ENCODE data around the gene FAM25G.
"Not testable (repeated sequence)": the region's sequence is repeated elsewhere in the genome, so short reads cannot be mapped to it uniquely, and the experiment has no call there.

The FAM25G gene

GRCh38 chr10:47465216-47465917 is 26.1 kb downstream of the FAM25G start:
- DNase-seq (ENCODE audit: low read depth) = not testable (repeated sequence)

- DNase-seq (ENCODE audit: low read depth) = not testable (repeated sequence)
These were observed 28.7 kb downstream of the FAM25G start for GRCh38 chr10:47462577-47463358.

- peak; percentile 55 for DNase-seq (ENCODE audit: low read depth)
These were observed 30.2 kb downstream of the FAM25G start for GRCh38 chr10:47461261-47461687.

DNA sequence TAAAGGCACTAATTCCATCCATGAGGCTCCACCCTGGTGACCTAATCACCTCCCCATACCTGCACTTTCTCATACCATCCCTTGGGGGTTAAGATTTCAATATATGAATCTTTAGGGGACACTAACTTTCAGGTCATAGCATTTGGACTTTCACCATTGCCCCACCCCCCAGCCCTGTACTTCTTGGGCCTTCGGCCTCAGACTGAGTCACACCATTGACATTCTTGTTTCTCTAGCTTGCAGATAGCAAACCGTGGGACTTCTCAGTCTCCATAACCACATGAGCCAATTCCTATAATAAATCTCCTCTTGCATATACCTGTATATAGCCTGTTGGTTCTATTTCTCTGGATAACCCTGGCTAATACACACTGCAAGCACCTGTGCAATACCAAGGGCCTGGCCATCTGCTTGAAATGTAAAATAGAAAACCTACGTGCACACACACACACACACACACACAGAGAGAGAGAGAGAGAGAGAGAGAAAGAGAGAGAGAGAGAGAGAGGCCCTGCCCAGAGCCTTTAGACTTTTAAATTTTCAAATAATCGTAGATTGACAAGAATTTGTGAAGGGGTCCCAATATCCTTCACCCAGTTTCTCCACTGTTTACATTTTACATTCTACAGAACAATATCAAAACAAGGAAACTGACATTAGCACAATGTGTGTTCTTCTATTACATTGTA is 32.9 kb downstream of the FAM25G start:
- peak; percentile 75 for DNase-seq (ENCODE audit: low read depth)

DNA sequence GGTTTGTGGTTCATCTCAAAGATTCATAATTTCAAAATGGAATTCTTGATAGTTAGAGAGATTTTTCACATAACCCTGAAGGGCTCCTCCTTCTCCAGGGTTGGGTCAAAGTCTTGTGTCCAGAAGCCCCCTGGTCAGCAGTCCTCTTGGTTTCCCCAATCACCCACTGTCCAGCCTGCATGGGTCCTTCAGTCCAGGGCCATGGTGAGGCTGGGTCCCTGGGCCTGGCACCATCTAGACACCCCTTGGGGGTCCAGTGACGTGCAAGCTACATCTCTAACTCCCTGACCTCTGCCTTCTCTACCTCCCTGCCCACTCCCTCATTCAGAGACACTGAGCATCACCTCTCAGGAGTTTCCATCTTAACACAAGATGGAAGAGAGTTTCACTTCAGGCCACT is 33.7 kb downstream of the FAM25G start:
- no peak for DNase-seq (ENCODE audit: low read depth)

GRCh38 chr10:47457528-47457820 is 34.0 kb downstream of the FAM25G start:
- no peak for DNase-seq (ENCODE audit: low read depth)

GRCh38 chr10:47456794-47457527 is 34.5 kb downstream of the FAM25G start:
- DNase-seq (ENCODE audit: low read depth) = no peak

DNA sequence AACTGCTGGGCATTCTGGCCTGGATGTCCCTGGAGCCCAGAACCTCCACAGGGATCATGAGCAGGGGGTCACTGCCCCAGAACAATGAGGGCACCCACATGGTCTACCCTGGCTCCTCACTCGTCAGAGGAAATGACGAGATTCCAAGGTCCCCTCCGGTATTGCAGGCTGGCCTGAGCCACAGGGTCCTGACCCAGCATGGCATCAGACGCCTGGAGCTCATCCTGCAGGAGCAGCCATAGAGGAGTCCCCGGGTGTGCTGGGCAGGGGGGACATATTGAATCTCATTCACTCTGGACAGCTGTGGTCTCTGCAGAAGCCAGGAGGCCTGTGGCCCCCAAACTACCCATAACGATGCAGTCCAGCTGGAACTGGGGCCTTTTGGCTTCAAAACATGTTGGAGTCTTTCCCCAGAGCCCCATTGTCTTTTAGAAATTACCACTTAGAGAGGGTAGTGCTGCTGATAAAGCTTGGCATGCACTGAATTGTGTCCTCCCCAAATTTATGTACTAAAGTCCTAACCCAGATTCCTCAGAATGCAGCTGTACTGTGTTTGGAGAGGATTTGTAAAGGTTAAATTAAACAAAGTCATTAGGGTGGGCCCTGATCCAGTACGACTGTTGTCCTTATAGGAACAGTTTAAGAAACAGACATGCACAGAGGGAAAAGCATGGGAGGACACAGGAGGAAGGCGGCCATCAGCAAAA is 35.3 kb downstream of the FAM25G start:
- DNase-seq (ENCODE audit: low read depth) = no peak

- not testable (repeated sequence) for DNase-seq (ENCODE audit: low read depth)
These were observed 36.0 kb downstream of the FAM25G start for GRCh38 chr10:47455350-47456078.

DNA sequence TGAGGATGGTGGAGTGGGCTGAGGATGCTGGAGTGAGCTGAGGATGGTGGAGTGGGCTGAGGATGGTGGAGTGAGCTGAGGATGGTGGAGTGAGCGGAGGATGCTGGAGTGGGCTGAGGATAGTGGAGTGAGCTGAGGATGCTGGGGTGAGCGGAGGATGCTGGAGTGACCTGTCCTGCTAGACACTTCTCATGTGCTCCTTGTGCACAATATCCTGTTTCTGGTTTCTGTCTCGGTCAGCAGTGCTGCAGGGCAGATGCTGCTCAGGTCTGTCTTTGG is 36.8 kb downstream of the FAM25G start:
- DNase-seq (ENCODE audit: low read depth) = no peak

GRCh38 chr10:47454008-47454779 is 37.3 kb downstream of the FAM25G start:
- DNase-seq (ENCODE audit: low read depth) = no peak

DNA sequence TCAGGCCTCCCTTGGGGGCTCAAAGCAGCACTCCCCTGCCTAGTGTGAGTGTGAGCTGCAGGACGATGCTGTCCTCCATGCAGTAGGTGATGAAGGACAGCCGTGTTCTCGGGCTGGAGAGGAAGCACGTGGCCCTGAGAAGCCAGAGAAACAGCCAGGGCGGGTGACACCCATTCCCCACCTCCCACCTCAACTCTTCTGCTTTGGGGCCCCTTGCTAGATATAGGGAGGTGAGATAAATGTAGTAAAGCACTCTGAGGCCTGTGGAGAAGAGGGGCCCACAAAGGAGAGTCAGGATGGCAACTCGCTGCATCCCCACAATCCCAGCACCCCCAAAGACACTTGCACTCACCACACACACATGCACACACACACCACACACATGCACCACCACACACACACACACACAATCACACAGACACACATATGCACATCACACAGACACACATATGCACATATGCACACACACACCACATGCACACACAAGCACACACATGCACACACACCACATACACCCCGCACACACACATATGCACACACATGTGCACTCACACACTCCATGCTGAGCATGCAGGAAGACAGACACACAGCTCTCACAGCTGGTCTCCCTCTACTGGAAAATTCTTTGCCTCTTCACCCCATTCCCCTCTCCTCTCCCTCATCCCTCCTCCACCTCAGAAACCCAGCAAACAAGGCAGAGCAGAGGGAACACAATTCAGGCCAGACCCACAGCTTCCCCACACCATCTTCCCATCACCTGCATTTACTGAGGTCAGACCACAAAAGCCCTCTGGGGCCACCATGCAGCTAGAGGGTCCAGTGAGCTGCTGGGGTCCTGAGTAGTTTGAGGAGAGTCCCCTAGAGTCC is 38.1 kb downstream of the FAM25G start:
- no peak for DNase-seq (ENCODE audit: low read depth)

DNA sequence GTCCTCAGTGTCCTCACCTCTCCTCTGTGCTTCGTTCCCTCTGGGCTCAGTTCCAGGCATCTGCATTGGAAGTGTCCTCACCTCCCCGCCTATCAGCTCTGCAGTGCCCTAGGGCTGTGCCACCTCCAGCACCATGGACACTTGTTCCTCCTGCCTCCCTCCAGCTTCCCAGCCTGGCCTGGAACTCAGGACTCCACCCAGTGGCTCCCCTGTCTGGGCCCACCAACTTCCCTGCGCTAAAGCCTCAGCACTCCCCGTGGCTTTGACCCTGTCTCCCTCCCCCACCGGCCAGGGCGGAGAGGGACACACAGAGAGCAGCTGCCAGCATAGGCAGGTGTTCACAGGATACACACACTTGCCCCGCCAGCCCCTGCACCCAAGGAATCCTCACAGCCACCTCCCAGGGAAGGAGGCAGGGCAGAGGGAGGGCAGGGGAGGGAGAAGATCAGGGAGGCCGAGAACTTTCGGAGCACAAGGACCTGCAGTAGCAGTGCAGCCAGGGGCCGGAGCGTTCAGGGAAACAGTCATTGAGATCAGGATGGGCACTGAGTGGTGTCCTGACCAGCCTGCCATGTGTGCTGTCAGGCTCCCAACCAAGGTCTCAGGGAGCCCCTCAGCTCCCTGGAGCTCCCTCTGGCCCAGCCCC is 38.9 kb downstream of the FAM25G start:
- no peak for DNase-seq (ENCODE audit: low read depth)

DNA sequence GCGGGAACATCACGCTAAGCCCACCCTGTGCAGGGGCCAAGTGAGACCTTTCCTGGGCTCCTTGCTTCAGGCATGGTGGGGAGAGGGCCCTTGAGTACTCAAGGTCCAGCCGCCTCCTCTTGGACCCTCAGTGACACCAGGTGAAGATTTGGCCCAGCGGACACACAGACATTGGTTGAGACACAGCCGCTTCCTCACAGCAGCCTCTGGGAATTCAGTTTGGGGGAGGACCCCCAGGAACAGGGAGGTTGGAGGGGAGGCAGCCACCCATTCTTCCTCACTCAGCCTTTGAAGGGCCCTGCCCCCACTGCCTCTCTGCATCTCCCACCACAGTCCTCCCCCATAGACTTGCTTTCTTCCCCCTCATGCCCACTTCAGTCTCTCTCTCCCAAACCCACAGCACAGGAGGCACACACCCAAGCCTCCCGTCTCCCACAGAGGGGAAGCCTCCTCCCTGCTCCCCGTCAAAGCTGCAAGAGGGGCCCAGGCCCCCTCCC is 39.5 kb downstream of the FAM25G start:
- no peak for DNase-seq (ENCODE audit: low read depth)

- no peak for DNase-seq (ENCODE audit: low read depth)
These were observed 40.1 kb downstream of the FAM25G start for GRCh38 chr10:47451273-47451997.

- no peak for DNase-seq (ENCODE audit: low read depth)
These were observed 41.1 kb downstream of the FAM25G start for GRCh38 chr10:47450442-47450841.

GRCh38 chr10:47449979-47450378 is 41.5 kb downstream of the FAM25G start:
- no peak for DNase-seq (ENCODE audit: low read depth)

All from non-pigmented ciliary epithelial cell (primary cell).